HL-60/S4 treated with phorbol 12-myristate 13-acetate at 8.2 ng/mL for 4 days and 3 days (cell line): ENCODE measurements around the gene PANK4.

Source experiments
- in situ Hi-C: fragments of 300-500 bp; cut with MboI; formaldehyde crosslinking; loops from 2 replicates; pipeline ENCODE4 v1.15.0; 2022; ENCODE audit warnings: low sequenced_read_pairs

The PANK4 gene

DNA sequence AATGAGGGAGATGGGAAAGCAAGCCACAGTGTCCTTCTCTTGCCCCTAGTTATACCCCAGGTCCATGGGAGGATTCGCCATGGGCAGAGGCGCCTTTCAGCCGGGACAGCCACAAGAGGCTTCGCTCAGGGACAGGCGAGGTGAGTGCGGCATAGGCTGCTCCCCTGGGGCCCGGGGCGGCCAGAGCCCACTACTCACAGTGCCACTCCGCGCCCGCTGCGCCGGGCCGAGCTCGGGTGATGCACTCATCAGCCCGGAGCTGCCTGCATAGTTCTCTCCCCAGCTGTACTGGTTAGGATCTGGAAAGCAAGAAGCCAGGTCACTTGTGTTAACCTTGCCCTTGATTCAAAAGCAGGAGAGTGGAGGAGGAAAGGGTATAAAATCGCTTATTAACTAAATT is 8.4 kb downstream of the PANK4 start:
- in situ Hi-C loops = no loop called here

GRCh38 chr1:2516946-2517345 is 9.4 kb downstream of the PANK4 start:
- in situ Hi-C loops = no loop called here

DNA sequence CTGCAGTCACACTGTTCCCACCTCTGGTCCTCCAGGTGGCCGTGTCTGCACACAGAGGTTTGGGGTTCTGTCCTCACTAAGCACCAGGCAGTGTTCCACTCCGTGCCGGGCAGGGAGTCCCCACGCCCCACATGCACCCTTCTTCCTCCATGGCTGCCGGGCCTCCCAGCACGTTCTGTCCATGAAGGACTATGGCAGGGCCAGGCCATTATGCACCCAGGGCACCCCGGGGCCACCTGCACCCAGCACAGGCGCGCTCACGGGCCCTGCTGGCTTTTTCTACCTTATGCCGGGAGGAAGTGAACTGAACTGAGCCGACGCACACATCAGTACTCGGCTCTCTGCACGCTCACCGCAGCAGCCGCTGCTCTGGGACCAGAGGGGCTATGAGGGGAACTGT is 10.3 kb downstream of the PANK4 start:
- in situ Hi-C loops = no loop called here

- in situ Hi-C loops = no loop called here
These were observed 10.7 kb downstream of the PANK4 start for GRCh38 chr1:2515763-2516080.

DNA sequence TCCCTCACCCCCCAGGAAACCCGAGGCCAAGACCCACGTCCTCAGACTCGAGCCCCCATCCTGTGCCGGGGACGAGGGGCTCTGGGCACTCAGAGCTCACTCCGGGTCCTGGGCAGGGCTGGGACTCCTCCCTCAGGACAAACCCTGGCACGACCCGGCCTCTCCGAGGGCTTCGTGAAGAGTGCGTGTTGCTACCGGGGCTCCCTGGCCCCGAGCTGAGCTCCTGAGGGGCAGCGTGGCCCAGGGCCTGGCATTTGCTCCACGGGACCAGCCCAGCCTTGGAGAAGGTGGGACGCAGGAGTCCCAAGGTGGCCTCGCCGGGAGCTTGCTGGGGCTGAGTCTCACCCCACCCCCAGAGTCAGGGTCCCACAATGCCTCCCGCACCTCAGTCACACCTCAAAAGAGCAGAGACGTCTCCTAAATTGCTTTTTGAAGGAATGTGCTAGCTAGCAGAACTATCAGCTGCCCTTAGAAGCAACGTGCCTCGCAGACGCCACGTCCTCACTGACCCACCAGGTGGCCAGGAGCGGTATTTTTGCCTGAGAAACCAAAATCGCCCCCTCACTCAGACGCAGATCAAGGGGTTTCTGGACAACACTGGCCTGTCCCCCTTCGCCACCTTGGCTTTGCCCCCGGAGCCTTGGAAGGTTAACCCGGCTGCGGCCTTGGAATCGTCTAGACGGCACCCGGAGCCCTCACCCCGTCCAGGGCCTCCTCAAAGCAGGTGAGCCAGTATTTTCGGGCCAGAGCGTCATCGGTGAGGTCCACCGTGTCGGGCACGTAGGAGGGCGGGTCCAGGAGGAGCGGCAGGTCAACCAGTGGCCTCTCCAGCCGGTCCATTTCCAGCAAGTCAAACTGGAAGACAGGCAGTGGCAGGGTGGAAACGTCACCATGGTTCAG is 11.3 kb downstream of the PANK4 start:
- in situ Hi-C loops = no loop called here

GRCh38 chr1:2513939-2514652 is 12.3 kb downstream of the PANK4 start:
- in situ Hi-C loops = no loop called here

- in situ Hi-C loops = no loop called here
These were observed 13.5 kb downstream of the PANK4 start for GRCh38 chr1:2512862-2513421.

- in situ Hi-C loops = no loop called here
These were observed 15.8 kb downstream of the PANK4 start for GRCh38 chr1:2510366-2511155.

DNA sequence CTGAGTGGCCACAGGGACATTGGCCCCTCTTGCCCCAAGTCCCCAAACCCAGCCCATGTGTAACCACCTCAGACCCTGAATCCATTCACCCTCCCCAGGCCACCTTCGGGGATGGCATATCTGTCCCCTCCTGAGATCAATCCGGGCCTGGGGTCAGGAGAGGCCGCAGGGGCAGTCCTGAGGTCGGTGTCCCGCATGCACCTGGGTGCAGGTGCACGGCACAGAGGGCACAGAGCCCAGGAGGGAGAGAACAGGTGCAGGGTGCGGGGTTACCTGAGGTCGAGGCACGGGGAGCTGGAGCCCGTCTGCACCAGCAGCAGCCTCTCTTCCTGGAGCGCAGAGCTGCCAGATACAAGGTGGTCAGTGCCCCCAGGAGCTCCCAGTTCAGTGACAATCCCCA is 16.8 kb downstream of the PANK4 start:
- in situ Hi-C loops = no loop called here

GRCh38 chr1:2508751-2509150 is 17.6 kb downstream of the PANK4 start:
- in situ Hi-C loops = no loop called here

GRCh38 chr1:2508180-2508579 is 18.2 kb downstream of the PANK4 start:
- in situ Hi-C loops = no loop called here

DNA sequence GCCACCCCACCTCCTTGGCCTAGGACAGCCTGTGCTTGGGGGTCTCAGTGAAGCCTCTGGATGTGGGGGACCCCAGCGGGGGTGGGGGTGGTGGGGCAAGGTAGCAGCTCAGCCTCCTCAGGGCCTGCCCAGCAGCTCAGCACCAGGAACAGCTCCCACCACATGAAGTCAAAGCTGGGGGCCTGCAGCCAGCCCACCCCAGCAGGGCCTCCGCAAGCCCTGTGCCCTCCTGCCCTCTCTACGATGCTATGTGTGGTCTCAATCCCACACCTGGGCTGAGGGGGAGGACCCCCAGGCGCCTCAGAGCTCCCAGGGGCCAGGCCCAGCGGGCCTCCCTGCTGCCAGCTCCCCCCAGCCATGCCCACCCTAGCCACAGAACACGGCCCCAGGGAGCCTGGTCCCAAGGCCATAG is 18.6 kb downstream of the PANK4 start:
- in situ Hi-C loops = no loop called here

DNA sequence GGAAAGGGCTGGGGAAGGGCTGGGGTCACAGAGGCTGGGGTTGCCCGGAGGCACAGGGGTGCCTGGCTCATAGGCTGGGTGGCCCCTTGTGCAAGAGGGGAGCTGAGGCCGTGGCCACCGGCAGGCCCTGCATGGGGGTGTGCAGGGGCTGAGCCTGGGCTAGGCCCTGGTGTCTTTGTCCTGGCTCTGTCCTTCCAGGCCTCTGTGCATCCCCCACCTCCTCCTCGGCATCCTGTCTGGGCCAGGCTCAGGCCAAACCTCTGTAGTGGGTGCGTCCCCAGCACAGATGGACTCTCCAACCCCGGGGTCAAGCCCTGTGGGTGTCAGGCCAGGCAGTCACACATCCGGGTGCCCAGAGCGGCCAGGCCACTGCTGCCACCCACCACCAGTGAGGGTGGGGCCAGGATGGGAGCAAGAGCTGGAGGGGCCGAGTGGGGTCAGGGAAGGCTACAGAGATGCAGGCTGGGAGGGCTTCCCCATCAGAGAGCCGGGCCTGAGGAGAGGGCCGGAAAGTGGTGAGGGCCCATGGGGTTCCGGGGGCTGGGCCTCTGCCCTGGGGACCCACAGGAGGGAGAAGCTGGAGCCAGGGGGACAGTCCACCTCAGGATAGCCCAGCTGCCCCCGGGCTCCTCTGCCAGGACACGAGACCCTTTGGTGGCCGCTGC is 19.4 kb downstream of the PANK4 start:
- in situ Hi-C loops = no loop called here

GRCh38 chr1:2506007-2506860 is 20.2 kb downstream of the PANK4 start:
- in situ Hi-C loops = no loop called here

- in situ Hi-C loops = no loop called here
These were observed 20.9 kb downstream of the PANK4 start for GRCh38 chr1:2505461-2505994.

- in situ Hi-C loops = no loop called here
These were observed 21.5 kb downstream of the PANK4 start for GRCh38 chr1:2504949-2505272.

DNA sequence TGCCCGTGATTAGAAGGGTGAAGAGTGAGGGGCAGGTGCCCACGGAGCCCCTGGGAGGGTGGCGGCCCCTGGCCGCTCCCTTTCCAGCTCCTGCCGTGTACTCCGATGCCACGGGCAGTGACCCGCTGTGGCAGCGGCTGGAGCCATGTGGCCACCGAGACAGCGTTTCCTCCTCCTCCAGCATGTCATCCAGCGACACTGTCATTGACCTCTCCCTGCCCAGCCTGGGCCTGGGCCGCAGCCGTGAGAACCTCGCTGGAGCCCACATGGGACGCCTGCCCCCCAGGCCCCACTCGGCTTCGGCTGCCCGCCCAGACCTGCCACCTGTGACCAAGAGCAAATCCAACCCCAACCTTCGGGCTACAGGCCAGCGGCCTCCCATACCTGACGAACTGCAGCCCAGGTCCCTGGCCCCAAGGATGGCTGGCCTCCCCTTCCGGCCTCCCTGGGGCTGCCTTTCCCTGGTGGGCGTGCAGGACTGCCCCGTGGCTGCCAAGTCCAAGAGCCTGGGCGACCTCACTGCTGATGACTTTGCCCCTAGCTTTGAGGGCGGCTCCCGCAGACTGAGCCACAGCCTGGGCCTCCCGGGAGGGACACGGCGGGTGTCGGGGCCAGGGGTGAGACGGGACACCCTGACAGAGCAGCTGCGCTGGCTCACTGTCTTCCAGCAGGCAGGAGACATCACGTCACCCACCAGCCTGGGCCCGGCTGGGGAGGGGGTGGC is 22.0 kb downstream of the PANK4 start:
- in situ Hi-C loops = no loop called here

- in situ Hi-C loops = no loop called here
These were observed 22.7 kb downstream of the PANK4 start for GRCh38 chr1:2503554-2504224.
